HCT116 (cell line): Measurements from ENCODE around the gene CIC. TPM values are rescaled to one million over a fixed set of nuclear protein-coding genes. Genes with fewer than 3 reads are reported as not detected.

Experiments used
- ATAC-seq: fragments of 200-7000 bp; cut with Tn5 transposase; 2 replicates; pipeline ENCODE4 v1.9.1; 2020; ENCODE audit warnings: mild to moderate bottlenecking, moderate library complexity
- BruUV-seq: library from RNA; stranded (reverse); fragments of 400-500 nt; replicated peaks from 2 replicates; lab custom pipeline; 2021; lab: Mats Ljungman, UMichigan
- CTCF ChIA-PET: fragments of 300-600 bp; sonication (Branson Sonifier 250); formaldehyde crosslinking; loops from one replicate; lab custom pipeline; 2021; ENCODE audit warnings: antibody characterized with exemption; lab: Charles Lee
- POLR2A ChIA-PET: fragments of 300-600, 350-600 bp; sonication (Branson Sonifier 250); formaldehyde crosslinking; loops from one replicate; lab custom pipeline; 2021; ENCODE audit warnings: antibody characterized with exemption; lab: Charles Lee
- RAD21 ChIA-PET, 2 experiments: fragments of 300-600 bp; sonication (Branson Sonifier 250); formaldehyde crosslinking; loops; one replicate each; lab custom pipeline; 2023; ENCODE audit warnings: low total read pairs in 2 of 2; ENCODE audit not compliant: uncharacterized antibody in 2 of 2, unreplicated experiment in 2 of 2, low non-redundant PET in 1 of 2; lab: Charles Lee
- DNase-seq: peaks from one replicate; pipeline ENCODE4 v3.0.0-alpha.2; 2010; ENCODE audit warnings: low read depth, low spot score
- H2AFZ ChIP-seq: fragments of 200-600 bp; shearing (Covaris generic), sonication (generic); 2 replicates; pipeline ENCODE4 v1.6.1; 2017; ENCODE audit warnings: low read depth, mixed run types, mixed read lengths, antibody characterized with exemption, low read length; ENCODE audit not compliant: poor library complexity, severe bottlenecking
- H3K27ac ChIP-seq: 2 replicates; pipeline ENCODE4 v1.5.1; 2012; ENCODE audit warnings: low read depth, low read length
- H3K27me3 ChIP-seq: fragments of 200-600 bp; sonication (generic); 2 replicates; pipeline ENCODE4 v1.6.1; 2016; ENCODE audit warnings: mixed run types, low read length, mixed read lengths; ENCODE audit not compliant: insufficient read depth
- H3K36me3 ChIP-seq, 2 experiments: fragments of 200-500 bp in 1 of 2; fragments of 200-600 bp in 1 of 2; sonication (Bioruptor generic) in 1 of 2; sonication (generic) in 1 of 2; 2 replicates each; pipeline versions ENCODE4 v1.5.1 to v1.6.1; 2014 to 2016; ENCODE audit warnings: low read length in 2 of 2, inconsistent platforms in 1 of 2, mixed read lengths in 1 of 2, mixed run types in 1 of 2; ENCODE audit not compliant: insufficient read depth in 2 of 2, control insufficient read depth in 1 of 2
- H3K4me1 ChIP-seq, 2 experiments: fragments of 200-600 bp in 1 of 2; sonication (generic) in 1 of 2; 2 replicates each; pipeline versions ENCODE4 v1.5.1 to v1.6.1; 2012 to 2017; ENCODE audit warnings: low read length in 2 of 2, inconsistent platforms in 1 of 2, mild to moderate bottlenecking in 1 of 2, mixed read lengths in 1 of 2, mixed run types in 1 of 2, moderate library complexity in 1 of 2; ENCODE audit not compliant: insufficient read depth in 2 of 2, control insufficient read depth in 1 of 2
- H3K4me2 ChIP-seq: fragments of 200-600 bp; sonication (generic); 2 replicates; pipeline ENCODE4 v1.6.1; 2017; ENCODE audit warnings: mixed run types, low read length, mixed read lengths
- H3K4me3 ChIP-seq, 2 experiments: fragments of 200-600 bp in 1 of 2; sonication (generic) in 1 of 2; replicated peaks in 1 of 2; 2 replicates each; pipeline ENCODE4 v1.5.1; 2011 to 2016; ENCODE audit warnings: low read length in 2 of 2, control low read depth in 1 of 2, low read depth in 1 of 2, mild to moderate bottlenecking in 1 of 2, mixed read lengths in 1 of 2, mixed run types in 1 of 2
- H3K79me2 ChIP-seq: fragments of 200-600 bp; sonication (generic); 2 replicates; pipeline ENCODE4 v1.6.1; 2017; ENCODE audit warnings: mild to moderate bottlenecking, mixed run types, low read length, moderate library complexity, mixed read lengths; ENCODE audit not compliant: insufficient read depth
- H3K9ac ChIP-seq: fragments of 200-600 bp; sonication (generic); 2 replicates; pipeline ENCODE4 v1.6.1; 2016; ENCODE audit warnings: low read length, mixed read lengths
- H3K9me2 ChIP-seq: fragments of 200-600 bp; sonication (generic), shearing (Covaris generic); 2 replicates; pipeline ENCODE4 v1.6.1; 2017; ENCODE audit warnings: mixed run types, mild to moderate bottlenecking, moderate library complexity; ENCODE audit not compliant: insufficient read depth
- H3K9me3 ChIP-seq, 2 experiments: fragments of 200-500 bp in 1 of 2; fragments of 200-600 bp in 1 of 2; sonication (Bioruptor generic) in 1 of 2; sonication (generic) in 1 of 2; 2 replicates each; pipeline ENCODE4 v1.6.1; 2014 to 2017; ENCODE audit warnings: low read length in 2 of 2, mixed read lengths in 2 of 2, inconsistent platforms in 1 of 2, low read depth in 1 of 2, mild to moderate bottlenecking in 1 of 2, mixed run types in 1 of 2, moderate library complexity in 1 of 2; ENCODE audit not compliant: control insufficient read depth in 1 of 2, insufficient read depth in 1 of 2
- H4K20me1 ChIP-seq: fragments of 200-600 bp; sonication (generic), shearing (Covaris generic); 2 replicates; pipeline ENCODE4 v1.6.1; 2017; ENCODE audit warnings: mixed run types, mild to moderate bottlenecking, moderate library complexity; ENCODE audit not compliant: insufficient read depth
- CBX3 ChIP-seq: IDR thresholded peaks from 2 replicates; pipeline ENCODE4 v1.6.1; 2012; ENCODE audit warnings: low read depth
- ELF1 ChIP-seq: IDR thresholded peaks from 2 replicates; pipeline ENCODE4 v1.6.1; 2012; ENCODE audit warnings: low read depth, borderline replicate concordance
- TCF7L2 ChIP-seq: IDR thresholded peaks from 2 replicates; pipeline ENCODE4 v1.7.0; 2011; ENCODE audit warnings: borderline replicate concordance, inconsistent platforms; ENCODE audit not compliant: insufficient read depth, insufficient read length; ENCODE audit errors: extremely low read depth
- ZFX ChIP-seq: fragments of 450-650 bp; IDR thresholded peaks from 2 replicates; pipeline ENCODE4 v1.6.1; 2017
- intact Hi-C: fragments of 100-400 bp; cut with micrococcal nuclease; formaldehyde crosslinking; loops from 2 replicates; pipeline ENCODE4 v1.10.0; 2022
- total RNA-seq: library from RNA; stranded (reverse); gene quantifications from one replicate; pipeline ENCODE4 v1.2.1, GENCODE V29; 2021; ENCODE audit not compliant: unreplicated experiment
- TF ChIP-seq, protein P1 (sequence below), 3 experiments: fragments of 200-600 bp in 1 of 3; sonication (generic) in 1 of 3; IDR thresholded peaks in 2 of 3; conservative IDR thresholded peaks in 1 of 3; 2 replicates each; pipeline ENCODE4 v1.5.1; 2012 to 2017; ENCODE audit warnings: low read depth in 2 of 3, low read length in 2 of 3, antibody characterized with exemption in 1 of 3, borderline replicate concordance in 1 of 3, control low read depth in 1 of 3, mild to moderate bottlenecking in 1 of 3, mixed read lengths in 1 of 3, mixed run types in 1 of 3, moderate library complexity in 1 of 3; ENCODE audit not compliant: insufficient read depth in 1 of 3

CIC gene
- total RNA-seq, 1 experiment from 2014 or later = 52.0 TPM

DNA sequence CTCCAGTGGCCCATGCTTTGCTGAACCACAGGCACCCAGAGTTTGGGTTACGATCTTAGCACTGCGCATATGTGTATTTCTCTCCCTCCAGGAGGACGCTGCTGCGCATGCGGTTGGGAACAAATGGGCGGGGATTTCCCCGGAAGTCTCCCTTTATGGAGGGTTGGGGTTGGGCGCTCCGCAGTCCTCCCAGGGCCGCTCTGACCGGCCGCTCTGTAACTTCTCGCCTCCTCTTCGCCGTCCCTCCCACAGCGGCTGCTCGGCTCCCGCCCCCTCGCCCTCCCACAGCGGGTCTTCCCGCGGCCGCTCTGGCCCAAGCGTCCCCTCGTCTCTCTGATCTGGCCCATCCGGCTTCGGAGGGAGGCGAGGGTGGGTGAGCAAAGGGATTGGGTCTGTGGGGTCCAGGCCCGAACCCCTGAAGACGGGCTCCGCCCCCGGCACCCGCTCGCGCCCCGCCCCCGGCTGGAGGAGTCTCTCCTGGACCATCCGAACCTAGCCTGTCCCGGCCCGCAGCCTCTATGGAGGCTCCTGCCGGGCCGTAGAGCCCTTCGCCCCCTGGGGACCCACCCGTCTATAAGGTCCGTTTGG, 56.4 kb downstream of the CIC start, which contains the start of gene MEGF8 (continued):
- TF ChIP-seq CBX3 = no peak; the same call in 1 of the 2 replicates
- TF ChIP-seq ELF1 = no peak; the same call in 1 of the 2 replicates

DNA sequence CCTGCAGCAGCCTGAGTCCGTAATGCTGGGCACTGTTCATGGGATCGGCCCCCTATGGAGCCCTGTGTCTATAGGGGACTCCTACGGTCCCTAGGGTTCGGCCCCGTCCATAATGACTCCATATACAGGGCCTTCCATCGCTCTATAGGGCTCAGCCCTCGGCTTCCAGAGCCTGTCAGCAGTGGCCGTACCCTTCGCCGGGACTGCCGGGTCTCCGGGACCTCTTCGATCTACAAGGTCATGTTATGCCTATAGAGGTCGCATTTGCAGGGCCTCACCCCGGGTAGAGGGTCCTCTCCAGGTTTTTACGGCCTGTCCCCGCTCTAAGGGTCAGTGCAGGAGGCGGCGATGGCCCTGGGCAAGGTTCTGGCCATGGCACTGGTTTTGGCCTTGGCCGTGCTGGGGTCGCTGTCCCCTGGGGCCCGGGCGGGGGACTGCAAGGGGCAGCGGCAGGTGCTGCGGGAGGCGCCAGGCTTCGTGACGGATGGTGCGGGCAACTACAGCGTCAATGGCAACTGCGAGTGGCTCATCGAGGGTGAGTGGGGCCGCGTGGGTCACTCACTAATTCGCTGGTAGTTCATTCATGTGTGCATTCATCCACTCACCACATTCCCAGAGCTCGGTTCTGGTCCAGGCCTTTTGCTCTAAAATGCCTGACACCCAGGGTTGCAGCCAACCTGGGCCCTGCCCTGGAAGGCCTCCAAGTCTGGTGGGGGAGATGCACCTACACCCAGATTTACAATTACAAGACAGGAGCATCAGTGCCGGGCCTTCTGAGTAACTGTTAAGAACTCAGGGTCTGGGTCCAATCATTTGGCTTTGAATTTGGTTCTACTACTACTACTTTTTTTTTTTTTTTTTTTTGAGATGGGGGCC, 57.1 kb downstream of the CIC start:
- no peak for DNase-seq
- RAD21 ChIA-PET = no interaction called here
- Histone ChIP-seq H3K36me3 (no peaks in the 10 kb centered on the region), H3K27ac (peak overlapping the region; percentile 62), H3K9me3 (no peaks in the 10 kb centered on the region), H3K4me1 (peaks cover 10 to 17% of the 10 kb centered on the region in 2 experiments), H3K79me2 (peaks cover 17% of the 10 kb centered on the region), H3K9me2 (no peaks in the 10 kb centered on the region), H3K4me3 (peak overlapping the region; percentile 90 to 95), H3K4me2 (peak overlapping the region; percentile 93), H4K20me1 (no peaks in the 10 kb centered on the region), H3K9ac (peak overlapping the region; percentile 86), H3K27me3 (no peaks in the 10 kb centered on the region), H2AFZ (no peak overlapping the region)
- CTCF ChIA-PET = no interaction called here
- POLR2A ChIA-PET = no interaction called here
- intact Hi-C loops = loop anchor here (1.0 kb wide), 2 partner anchors 83 to 218 kb away; no protein-coding TSS in a partner anchor
- TF ChIP-seq, protein P1, sequence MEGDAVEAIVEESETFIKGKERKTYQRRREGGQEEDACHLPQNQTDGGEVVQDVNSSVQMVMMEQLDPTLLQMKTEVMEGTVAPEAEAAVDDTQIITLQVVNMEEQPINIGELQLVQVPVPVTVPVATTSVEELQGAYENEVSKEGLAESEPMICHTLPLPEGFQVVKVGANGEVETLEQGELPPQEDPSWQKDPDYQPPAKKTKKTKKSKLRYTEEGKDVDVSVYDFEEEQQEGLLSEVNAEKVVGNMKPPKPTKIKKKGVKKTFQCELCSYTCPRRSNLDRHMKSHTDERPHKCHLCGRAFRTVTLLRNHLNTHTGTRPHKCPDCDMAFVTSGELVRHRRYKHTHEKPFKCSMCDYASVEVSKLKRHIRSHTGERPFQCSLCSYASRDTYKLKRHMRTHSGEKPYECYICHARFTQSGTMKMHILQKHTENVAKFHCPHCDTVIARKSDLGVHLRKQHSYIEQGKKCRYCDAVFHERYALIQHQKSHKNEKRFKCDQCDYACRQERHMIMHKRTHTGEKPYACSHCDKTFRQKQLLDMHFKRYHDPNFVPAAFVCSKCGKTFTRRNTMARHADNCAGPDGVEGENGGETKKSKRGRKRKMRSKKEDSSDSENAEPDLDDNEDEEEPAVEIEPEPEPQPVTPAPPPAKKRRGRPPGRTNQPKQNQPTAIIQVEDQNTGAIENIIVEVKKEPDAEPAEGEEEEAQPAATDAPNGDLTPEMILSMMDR (IDR thresholded peaks at IDR 0.05 in 2 of 3, conservative IDR thresholded peaks at IDR 0.05 in 1 of 3; ENCODE audit: borderline replicate concordance in 1 of 3, insufficient read depth in 1 of 3, low read depth in 2 of 3, low read length in 2 of 3) = 0 out of 6 replicates have a peak, but pooled peaks of 2 of the 3 experiments have one; percentile 10 to 21
- TF ChIP-seq TCF7L2 (no peak), ZFX (peak; percentile 71)
- BruUV-seq = TSS peak; percentile 79
- ATAC-seq = peak; percentile 40
